ENCODE results near the gene DNAH12. TPM values are rescaled to one million over a fixed set of nuclear protein-coding genes. Genes with fewer than 3 reads are reported as not detected.

Gene DNAH12
- total and polyA plus RNA-seq, 2 donors (not counting 3 experiments of a cell fraction or from before 2014, with no cell fraction given), result 0.06 to 0.20 TPM

DNA sequence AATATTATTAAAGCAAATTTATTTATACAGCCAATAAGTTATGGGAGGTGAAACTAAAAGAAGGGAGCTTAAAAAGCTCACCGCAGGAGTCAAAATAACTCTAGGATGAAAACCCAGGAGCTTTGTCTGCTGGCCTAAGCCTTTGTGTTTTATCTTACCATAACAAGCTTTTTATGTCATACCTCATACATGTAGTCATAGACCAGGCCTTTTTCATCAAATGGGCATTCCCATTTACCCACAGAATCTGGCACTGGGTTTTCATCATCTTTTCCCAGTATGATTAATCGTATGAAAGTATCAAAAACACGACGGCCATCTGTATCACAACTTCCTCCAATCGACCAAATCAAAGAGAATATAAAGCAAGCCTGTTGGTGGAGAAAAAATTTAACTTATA, 122.8 kb downstream of the DNAH12 start:
- Histone ChIP-seq H4K20me1 (replicated peaks; ENCODE audit: control insufficient read depth, extremely low read depth, insufficient read depth, low read length) (no peaks in the 10 kb centered on the region), H3K27me3 (ENCODE audit: control insufficient read depth in 2 of 2, insufficient read depth in 2 of 2, low read length in 2 of 2) (no peaks in the 10 kb centered on the region), H3K9me1 (replicated peaks; ENCODE audit: control insufficient read depth, extremely low read depth, insufficient read depth, low read length) (no peaks in the 10 kb centered on the region), H3K27ac (ENCODE audit: insufficient read depth, low read depth, low read length) (no peak overlapping the region), H3K4me3 (replicated peaks in 1 of 3; ENCODE audit: insufficient read depth in 1 of 3, low read depth in 1 of 3, low read length in 3 of 3) (no peak overlapping the region), H3K36me3 (ENCODE audit: control insufficient read depth in 2 of 2, extremely low read depth in 1 of 2, insufficient read depth in 2 of 2, low read length in 2 of 2) (no peaks in the 10 kb centered on the region), H3K4me1 (ENCODE audit: control insufficient read depth, extremely low read depth, insufficient read depth, low read length) (no peaks in the 10 kb centered on the region), H3K9ac (replicated peaks; ENCODE audit: extremely low read depth, insufficient read depth, low read length) (no peak overlapping the region), H3K4me2 (ENCODE audit: insufficient read depth, low read length) (no peak overlapping the region), H3K79me2 (ENCODE audit: control insufficient read depth, insufficient read depth, low read length) (no peaks in the 10 kb centered on the region), H2AFZ (ENCODE audit: low read depth, low read length) (no peak overlapping the region), H3K9me3 (replicated peaks; ENCODE audit: control insufficient read depth, insufficient read depth, low read length) (no peaks in the 10 kb centered on the region)
- DNase-seq (ENCODE audit: low read depth, low spot score) (no peak), FAIRE-seq (no peak)
- intact Hi-C loops (cut with micrococcal nuclease) (no loop called here), dilution Hi-C loops (cut with MboI; ENCODE audit: extremely low pct_ligation_motif_present, low sequenced_read_pairs) (no loop called here)
- ChIA-PET CTCF (interaction anchor here (1.7 to 3.1 kb wide), 2 partner anchors 10 to 13 kb away, joined by 6 to 9 read pairs; no protein-coding TSS in a partner anchor), POLR2A (no interaction called here)
- no peak for TF ChIP-seq MYC (IDR thresholded peaks at IDR 0.05; ENCODE audit: low read depth, low read length)
- no peak for TF ChIP-seq JUN (IDR thresholded peaks at IDR 0.05; ENCODE audit: borderline replicate concordance, insufficient read depth, insufficient read length, low read depth)
- TF ChIP-seq, protein P1, sequence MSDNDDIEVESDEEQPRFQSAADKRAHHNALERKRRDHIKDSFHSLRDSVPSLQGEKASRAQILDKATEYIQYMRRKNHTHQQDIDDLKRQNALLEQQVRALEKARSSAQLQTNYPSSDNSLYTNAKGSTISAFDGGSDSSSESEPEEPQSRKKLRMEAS (IDR thresholded peaks at IDR 0.05; ENCODE audit: insufficient read depth, insufficient read length), result no peak
- no peak for TF ChIP-seq FOS (IDR thresholded peaks at IDR 0.05; ENCODE audit: borderline replicate concordance, insufficient read depth, low read length)
- TF ChIP-seq POLR2AphosphoS5 (IDR thresholded peaks at IDR 0.05; ENCODE audit: insufficient read depth, low read depth, low read length), result no peak
- no peak for TF ChIP-seq GATA2 (IDR thresholded peaks at IDR 0.05; ENCODE audit: insufficient read depth, insufficient read length, low read depth, low read length)
- TF ChIP-seq, protein P2, sequence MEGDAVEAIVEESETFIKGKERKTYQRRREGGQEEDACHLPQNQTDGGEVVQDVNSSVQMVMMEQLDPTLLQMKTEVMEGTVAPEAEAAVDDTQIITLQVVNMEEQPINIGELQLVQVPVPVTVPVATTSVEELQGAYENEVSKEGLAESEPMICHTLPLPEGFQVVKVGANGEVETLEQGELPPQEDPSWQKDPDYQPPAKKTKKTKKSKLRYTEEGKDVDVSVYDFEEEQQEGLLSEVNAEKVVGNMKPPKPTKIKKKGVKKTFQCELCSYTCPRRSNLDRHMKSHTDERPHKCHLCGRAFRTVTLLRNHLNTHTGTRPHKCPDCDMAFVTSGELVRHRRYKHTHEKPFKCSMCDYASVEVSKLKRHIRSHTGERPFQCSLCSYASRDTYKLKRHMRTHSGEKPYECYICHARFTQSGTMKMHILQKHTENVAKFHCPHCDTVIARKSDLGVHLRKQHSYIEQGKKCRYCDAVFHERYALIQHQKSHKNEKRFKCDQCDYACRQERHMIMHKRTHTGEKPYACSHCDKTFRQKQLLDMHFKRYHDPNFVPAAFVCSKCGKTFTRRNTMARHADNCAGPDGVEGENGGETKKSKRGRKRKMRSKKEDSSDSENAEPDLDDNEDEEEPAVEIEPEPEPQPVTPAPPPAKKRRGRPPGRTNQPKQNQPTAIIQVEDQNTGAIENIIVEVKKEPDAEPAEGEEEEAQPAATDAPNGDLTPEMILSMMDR (IDR thresholded peaks at IDR 0.05; ENCODE audit: extremely low read depth in 1 of 2, insufficient read depth in 1 of 2, low read depth in 1 of 2, low read length in 2 of 2), result no peak
- TF ChIP-seq POLR2A (IDR thresholded peaks at IDR 0.05; ENCODE audit: low read depth, low read length), result no peak
- TF ChIP-seq EZH2 (IDR thresholded peaks at IDR 0.05; ENCODE audit: borderline replicate concordance, low read depth, low read length, severe bottlenecking), result no peak
- no TSS peak for BruUV-seq (replicated peaks)
